HG02943 (cell line): ENCODE results near the gene CAST.

Source experiments
- ATAC-seq: cut with Tn5 transposase; IDR thresholded peaks from one replicate; pipeline ENCODE4 v1.9.1; 2021; ENCODE audit warnings: mild to moderate bottlenecking, low read depth, moderate library complexity; ENCODE audit not compliant: unreplicated experiment

CAST gene

DNA sequence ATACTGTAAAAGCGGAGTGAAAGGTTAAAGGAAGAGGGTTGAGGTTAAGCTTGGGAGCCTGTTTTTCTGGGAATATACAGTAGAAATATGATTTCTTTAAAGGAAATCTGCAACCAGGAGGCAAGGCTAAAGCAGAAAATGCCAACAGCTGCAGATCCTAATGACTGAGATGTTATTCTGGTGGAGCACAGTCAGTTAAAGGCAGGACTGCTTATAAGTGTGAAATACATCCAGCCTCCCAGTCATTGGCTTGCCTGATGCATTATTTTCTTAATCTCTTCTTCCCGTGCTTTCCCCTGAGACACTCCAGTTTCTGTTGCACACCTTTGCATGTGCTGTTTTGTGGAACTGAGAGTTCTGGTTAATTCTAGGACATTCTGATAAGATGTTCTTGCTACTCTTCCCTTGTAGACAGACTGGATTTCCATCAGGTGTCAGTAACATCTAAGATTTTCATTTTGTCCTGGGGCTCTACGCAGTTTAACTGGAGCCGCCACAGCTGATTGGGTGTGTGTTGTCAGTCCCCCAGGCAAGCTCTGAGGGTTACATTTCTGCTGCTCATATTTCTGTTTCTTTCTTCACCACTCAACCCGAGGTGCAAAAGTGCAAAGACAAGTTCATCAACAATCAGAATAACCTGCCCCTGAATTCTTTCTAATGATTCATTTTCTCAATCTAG is 44.4 kb downstream of the CAST start:
- ATAC-seq = no peak

DNA sequence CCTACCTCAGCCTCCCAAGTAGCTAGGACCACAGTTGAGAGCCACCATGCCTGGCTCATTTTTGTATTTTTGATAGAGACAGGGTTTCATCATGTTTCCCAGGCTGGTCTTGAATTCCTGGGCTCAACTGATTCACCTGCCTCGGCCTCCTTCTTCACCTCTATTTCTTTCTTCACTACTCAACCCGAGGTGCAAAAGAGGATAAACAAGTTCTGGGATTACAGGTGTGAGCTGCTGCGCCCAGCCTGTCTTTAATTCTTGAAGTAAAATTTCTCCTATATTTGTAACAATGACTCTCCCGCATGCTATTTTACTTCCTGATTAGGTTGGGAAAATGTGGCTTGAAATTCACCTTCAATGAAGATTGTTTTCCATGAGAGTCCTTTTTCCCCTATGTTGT is 46.4 kb downstream of the CAST start:
- no peak for ATAC-seq

DNA sequence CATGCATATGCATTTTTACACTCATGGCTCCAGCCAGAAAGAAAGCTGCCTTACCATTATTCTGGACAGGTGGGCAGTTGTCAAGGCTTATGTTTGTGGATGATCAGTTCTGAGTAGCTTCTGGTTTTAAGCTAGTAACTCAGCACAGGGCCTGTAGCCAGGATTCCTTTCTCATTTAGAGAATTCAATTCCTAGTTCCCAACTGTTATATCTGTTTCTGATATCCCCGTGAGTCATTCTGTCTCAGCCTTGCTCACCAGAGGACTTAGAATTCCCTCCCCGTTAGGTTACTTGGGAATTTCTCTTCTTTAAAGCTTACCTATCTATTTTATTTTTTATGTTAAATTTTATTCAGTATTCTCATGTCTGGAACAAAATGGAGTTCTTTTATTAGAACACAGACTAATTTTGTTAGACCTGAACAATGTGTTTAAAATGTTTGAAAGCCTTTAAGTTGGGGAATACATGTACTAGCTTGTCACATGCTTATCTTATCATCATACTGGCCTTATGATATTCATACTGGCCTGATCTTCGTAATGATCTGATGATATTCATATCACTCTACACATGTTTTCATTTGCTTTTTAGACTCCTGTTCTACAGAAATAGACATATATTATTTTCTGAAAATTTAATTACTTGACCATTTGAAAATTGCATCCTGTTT is 47.1 kb downstream of the CAST start:
- no peak for ATAC-seq

DNA sequence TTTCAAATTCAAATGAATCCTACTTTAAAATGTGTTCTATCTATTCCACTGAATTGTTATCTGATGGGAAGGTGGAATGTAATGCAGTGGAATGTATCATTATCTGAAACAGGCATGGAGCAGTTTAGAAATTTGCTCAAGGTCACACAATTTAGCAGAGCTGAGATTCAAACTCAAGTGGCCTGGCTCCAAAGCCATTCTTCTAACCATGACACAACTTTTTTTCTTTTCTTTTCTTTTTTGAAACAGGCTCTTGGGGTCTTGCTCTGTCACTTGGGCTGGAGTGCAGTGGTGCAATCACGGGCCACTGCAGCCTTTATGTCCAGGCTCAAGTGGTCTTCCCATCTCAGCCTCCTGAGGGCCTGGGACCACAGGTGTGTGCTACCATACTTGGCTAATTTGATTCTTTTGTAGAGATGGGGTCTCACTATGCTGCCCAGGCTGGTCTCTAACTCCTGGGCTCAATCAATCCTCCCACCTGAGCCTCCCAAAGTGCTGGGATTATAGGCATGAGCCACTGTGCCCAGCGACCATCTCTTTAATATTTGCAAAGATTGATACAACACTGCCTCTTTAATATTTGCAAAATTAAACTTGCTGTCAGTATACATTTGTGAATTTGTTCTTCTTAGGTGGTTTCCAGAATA is 50.0 kb downstream of the CAST start:
- ATAC-seq = no peak

DNA sequence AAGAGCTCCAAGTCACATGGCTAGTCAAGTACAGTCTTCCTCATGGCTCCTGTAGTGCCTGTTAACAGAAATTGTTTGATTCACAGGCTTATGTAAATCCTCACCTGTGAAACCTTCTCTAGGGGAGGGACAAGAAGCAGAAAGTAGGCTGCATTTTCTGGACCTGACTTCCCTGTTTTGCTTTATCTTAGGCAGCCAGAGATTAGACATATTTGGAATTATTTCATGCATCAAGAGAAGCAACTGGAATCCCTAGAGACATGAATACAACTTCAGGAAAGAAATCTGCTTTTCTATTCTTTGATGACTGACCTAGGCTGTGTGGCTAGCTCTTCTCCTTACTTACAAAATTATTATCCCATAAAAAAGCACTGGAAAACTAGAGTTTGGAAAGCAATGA is 52.3 kb downstream of the CAST start:
- ATAC-seq = no peak

DNA sequence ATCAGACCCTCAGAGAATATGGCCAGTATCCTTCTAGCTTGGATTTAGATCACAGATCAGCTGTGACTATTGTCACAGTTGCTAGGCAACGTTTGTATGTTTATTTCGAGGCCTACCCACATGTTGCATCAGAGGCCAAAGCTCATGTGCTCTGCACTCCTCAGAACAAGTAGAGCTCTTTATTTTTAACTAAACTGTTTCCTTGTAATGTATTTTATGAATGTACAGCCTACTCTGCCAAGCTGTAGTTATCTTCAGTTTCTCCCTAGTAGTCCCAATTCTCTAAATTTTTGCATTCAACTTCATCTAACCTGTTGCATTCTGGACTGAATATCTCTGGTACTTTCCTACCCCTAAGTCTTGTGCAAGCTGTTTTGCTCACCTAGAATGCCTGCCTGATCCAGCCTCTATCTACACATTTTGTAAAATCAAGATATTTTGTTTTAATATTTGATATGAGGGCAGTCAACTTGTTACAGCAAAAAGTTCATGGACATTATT is 52.8 kb downstream of the CAST start:
- no peak for ATAC-seq

DNA sequence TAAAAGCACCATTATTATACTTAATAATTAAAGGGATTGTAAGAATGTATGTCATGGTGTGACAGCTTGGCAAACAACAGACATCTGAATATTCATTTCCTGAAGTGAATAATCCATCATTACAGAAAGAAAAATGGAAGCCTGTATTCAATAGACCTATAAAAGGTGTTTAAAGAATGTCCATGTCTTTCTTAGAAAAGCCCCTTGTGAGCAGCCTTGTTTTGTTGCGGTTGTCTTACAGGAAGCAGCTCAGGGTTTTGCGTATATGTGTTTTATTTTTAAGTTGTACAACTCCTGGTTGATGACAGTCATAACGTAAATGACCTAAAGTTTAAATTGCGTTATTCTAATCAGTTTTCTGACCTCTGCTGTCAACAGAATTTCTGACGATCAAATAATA is 53.8 kb downstream of the CAST start:
- no peak for ATAC-seq

DNA sequence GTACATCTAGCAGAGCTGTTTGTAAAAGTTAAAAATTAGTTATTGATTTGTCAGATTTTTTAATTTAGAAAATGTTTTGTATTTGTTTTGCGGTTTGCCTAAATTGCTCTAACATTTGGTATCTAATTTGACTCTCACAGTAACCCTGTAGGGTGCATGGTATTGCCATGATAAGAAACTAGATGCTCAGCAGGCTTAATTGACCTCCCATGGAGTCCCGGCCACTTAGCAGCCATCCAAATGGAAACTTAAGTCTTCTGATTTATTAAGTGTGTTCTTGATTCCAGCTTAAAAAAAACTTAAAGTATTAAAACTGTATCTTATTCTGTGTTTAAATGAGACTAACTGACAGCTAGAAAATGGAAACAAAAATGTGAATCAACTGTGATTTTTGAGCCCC is 54.5 kb downstream of the CAST start:
- ATAC-seq = no peak

DNA sequence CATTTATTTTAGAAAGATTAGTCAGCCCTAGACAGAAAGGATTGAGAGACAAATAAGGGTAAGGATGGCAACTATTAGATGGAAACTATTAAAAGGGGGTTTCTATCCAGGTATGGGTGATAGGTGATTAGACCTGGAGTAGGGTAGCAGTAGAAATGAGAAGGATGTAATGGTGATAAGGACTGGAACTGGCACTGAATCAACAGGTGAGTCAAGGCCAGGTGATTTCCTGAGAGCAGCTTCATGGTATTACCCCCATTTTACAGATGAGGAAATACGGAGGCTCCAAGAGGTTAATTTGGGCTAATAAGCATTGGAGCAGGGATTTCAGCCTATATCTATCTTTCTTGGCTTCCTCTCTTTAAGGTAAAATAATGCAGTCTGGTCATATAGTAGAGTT is 55.7 kb downstream of the CAST start:
- no peak for ATAC-seq

DNA sequence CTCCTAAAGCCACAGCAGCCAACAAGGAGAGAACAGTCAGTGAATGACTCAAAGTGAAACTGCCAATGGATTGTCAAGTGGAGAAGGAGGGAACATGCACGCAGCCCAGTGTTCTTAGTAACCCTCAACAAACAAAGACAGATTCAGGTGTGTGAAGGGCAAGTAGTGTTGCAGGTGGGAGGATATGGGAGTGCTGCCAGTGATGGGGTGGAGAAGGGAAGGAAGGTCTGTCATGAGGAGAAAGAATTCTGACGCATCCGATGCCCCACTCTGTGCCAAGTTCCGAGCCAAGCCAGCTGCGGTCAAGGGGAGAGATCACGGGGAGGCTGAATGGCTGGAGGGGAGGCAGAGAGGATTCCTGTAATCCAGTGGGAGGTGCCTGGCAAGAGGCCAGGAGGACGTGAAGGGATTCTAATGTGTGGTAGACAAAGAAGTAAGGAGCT is 56.5 kb downstream of the CAST start:
- no peak for ATAC-seq

DNA sequence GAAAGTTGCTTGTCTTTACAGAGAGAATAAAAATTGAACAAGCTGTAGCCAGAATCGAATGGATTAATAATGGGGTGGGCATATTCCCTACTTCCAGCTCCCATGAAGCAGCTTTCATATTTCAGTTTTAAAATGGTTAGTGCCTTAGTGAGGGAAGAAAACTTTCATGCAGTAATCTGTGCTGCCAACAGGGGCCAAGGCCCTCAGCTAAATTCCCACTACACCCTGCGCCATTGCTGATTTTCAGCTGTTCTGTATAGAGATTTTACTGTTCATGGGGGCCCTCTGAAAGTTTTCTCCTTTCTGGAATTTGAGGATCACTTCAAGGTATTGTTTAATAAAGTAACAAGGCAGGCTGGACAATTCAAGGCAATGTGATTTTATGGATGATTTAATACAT is 58.2 kb downstream of the CAST start:
- ATAC-seq = no peak

DNA sequence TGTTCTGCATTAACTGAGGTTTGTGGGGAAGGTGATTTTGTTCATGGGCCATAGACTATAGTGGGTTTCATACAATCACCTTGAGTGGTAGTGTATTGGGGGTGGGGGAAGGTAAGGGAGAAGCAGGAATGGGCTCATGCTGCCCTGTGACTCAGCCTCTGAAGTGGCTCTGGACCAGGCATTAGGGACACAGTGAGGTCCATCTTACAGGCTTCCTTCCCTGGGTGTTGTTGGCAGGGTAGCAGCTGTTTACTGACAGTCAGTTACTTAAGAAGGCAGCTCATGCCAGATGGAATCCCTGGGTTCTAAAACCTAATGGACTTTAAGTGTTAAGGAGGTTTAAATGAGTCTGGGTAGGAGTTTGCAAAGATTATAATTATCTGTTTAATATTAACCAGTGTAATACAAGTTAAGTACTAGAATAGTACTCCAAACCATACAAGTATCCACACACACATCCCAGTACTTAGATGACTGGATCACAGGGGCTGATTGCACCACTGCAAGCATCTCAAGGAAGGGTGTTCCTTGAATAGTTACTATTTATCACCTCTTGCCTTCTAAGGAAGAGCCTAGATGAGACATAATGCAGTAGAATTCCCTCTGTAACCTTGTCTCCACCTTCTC is 59.3 kb downstream of the CAST start:
- ATAC-seq = no peak

DNA sequence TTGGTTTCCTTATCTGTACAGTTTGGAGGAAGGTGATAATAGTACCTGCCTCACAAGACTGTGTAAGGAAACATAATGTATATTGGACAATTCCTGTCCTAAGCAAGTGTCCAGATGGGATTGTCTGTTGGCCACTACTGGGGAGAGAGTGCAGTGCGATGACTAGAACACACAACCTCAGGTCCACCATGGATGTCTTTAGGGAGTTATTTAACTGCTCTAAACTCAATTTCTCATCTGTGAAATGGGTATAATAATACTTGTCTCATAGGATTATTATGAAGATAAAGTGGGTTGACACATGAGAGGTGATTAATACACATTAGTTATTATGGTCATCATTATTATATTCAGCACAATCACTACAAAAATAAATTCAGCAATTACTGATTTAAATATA is 63.1 kb downstream of the CAST start:
- ATAC-seq = no peak

DNA sequence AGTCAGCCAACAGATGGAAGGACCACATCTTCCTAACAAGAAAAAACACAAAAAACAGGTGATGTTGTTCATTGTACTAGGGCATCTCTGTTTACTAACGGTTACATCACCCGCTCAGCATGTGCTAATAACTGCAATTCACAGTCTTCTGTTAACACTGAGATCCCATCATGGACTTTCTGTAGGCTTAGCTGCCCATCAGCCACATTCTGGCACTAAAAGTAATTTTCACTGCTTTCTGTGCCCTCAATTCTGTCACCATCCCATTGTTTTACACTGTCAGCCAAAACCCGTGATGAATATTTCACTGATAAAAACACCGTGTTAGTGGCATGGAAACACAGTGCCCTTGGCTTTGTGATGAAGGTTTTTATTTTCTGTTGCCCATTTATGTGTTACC is 64.6 kb downstream of the CAST start:
- no peak for ATAC-seq

DNA sequence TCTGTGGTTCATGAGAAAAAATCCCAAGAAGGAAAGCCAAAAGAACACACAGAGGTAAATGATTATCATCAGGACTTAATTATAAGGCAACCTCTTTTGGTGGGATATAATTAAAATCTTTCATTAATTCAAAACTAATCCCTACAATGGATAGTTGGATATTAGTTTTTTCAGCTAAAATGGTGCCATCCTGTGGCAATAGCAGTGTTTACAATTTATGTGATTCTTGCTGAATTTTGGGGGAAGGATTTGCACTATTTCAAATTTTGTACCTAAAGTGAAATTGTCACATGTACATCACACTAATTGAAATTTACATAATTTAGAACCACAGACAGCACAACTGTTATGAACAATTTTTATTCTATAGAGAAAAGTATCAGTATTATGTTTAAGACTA is 67.0 kb downstream of the CAST start:
- ATAC-seq = no peak

DNA sequence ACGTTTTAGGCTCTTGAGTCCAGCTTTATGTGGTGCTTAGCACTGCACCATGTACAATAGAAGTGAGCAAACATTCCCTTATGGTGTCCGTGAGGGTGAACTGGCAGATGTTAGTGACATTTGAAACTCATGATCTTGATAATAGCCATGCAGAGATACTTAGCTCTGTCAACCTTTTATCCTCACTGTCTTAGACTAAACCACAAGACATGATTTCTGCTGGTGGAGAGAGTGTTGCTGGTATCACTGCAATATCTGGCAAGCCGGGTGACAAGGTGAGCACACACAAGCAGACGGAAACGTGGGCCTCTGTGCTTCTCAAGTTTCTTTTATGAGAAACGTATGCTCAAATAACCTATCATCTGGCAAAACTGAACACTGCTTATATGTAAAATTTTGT is 68.4 kb downstream of the CAST start:
- ATAC-seq = no peak

DNA sequence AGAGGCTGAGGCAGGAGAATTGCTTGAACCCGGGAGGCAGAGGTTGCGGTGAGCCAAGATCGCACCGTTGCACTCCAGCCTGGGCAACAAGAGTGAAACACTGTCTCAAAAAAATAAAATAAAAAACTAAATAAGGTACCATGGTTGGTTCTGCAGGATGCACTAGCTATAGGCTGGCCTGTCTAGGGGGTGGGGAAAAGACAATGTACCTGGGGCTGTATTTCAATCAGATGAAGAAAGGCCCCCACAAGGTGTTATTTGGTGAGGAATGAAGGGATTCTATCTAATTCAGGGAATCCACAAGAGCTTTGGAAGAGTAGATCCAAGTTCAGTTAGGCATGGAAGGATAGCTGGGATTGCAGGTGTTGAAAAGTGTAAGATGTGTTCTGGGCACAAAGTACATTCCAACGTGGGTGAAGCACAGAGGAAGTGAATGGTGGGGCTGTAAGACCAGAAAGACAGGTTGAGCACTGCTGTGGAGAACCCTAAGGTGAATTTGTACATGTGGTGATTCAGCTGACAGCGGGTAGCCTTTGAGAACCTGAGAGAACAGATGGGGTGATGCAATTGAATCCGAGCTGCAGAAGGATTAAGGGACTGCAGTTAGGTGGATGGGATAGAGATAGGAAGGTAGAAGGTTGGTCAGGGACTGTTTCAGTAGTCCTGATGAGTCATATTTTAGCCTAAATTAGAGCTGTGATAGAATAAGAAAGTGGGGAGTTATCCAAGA is 71.8 kb downstream of the CAST start:
- no peak for ATAC-seq

DNA sequence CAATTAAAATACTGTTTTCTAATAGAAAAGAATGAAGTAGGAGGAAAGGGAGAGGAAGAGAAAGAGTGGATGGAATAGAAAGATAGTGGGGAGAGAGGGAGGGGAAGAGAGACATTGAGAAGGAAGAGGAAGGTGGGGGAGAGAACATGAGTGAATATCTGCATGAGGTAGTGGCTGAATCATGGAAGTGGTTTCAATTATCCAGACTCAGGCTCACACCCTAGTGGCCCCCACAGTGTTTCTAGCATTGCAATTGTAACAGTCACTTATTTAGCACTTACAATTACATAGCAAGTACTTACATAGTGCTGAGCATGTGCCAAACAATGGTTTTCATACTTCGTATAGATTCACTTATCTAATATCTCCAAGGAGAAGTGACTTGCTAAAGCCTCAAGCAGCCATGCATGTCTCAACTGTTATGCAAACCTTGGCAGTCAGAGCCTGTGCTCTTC is 72.7 kb downstream of the CAST start:
- no peak for ATAC-seq

DNA sequence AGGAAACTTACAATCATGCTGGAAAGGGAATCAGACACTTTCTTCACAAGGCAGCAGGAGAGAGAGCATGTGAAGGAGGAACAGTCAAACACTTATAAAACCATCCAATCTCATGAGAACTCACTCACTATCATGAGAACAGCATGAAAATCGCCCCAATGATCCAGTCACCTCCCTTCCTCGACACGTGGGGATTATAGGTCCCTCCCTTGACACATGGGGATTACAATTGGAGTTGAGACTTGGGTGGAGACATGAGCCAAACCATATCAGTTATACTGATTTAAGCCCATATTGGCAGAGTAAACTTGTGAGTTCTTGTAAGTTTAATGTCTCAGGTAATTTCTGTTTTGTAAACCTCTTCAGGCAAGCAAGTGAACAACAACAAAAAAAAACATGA is 74.8 kb downstream of the CAST start:
- no peak for ATAC-seq

DNA sequence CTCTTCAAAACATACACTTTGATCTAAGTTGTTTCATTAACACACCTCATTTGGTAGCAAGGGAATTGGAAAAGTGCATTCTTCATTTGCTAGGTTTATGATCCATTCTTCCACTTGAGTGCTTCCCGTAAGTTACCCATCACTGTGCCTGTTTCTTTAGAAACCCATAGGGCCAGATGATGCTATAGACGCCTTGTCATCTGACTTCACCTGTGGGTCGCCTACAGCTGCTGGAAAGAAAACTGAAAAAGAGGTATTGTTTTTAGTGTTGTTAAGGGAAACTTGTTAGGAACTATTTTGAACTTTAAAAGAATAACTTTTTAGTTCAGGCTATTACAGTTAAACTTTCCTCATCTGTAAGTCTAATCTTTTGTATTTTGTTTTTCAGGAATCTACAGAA is 78.9 kb downstream of the CAST start:
- no peak for ATAC-seq

DNA sequence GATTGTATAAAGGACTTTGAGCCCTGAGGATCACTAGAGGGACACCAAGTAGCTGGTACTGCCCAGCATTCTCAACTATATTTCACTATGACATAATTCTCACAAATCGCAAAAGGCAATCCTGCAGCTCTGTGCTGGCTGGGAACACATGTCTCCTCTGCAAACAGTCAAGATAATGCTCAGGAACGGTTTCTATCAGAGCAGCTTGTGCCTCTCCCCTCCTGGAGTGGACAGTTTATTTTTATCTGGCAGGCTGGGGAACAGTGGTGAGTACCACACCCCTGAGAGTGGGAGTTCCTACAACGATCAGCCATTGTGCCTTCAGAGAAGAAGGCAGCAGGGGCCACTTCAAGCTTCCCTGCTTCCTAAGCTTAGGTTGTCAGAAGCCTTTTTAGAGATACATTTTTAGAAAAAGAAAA is 79.7 kb downstream of the CAST start:
- ATAC-seq = no peak
